ENCODE measurements around the gene FCHO1.

The FCHO1 gene

GRCh38 chr19:17832443-17833208 is 81.3 kb downstream of the FCHO1 start:
- DNase-seq, result no peak

GRCh38 chr19:17834350-17835181 is 83.3 kb downstream of the FCHO1 start:
- DNase-seq, result no peak

- DNase-seq, result no peak
Measured at GRCh38 chr19:17835182-17836006, 84.1 kb downstream of the FCHO1 start.

- DNase-seq, result no peak
Measured at GRCh38 chr19:17836530-17836929, 85.3 kb downstream of the FCHO1 start.

GRCh38 chr19:17837972-17838371 is 86.7 kb downstream of the FCHO1 start:
- DNase-seq, result no peak

Data from CD4-positive, alpha-beta T cell treated with Interleukin-17A for 4 hours (primary cell).